Stimulated activated naive CD8-positive, alpha-beta T cell treated with anti-CD3 and anti-CD28 coated beads, Interleukin-15, Interleukin-2, amounts not matched to agents 100 U/mL and 50 U/mL, for 24 hours (primary cell): ENCODE data around the gene GCC1.

Experiments used
- ATAC-seq: fragments of 150-1000 bp; cut with Tn5 transposase; one replicate; pipeline ENCODE4 v1.10.0; 2021
- DNase-seq: peaks from one replicate; pipeline ENCODE4 v3.0.0; 2021

Gene GCC1, protein sequence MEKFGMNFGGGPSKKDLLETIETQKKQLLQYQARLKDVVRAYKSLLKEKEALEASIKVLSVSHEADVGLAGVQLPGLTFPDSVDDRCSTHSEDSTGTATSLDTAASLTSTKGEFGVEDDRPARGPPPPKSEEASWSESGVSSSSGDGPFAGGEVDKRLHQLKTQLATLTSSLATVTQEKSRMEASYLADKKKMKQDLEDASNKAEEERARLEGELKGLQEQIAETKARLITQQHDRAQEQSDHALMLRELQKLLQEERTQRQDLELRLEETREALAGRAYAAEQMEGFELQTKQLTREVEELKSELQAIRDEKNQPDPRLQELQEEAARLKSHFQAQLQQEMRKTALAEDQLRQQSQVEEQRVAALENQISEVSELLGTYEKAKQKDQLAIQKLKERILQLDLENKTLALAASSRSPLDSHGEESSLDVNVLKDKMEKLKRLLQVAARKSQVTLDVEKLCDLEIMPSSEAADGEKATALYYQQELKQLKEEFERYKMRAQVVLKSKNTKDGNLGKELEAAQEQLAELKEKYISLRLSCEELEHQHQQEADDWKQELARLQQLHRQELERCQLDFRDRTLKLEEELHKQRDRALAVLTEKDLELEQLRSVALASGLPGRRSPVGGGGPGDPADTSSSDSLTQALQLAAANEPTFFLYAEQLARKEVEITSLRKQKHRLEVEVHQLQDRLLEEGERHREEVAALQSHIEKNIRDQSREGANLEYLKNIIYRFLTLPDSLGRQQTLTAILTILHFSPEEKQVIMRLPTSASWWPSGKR

DNA sequence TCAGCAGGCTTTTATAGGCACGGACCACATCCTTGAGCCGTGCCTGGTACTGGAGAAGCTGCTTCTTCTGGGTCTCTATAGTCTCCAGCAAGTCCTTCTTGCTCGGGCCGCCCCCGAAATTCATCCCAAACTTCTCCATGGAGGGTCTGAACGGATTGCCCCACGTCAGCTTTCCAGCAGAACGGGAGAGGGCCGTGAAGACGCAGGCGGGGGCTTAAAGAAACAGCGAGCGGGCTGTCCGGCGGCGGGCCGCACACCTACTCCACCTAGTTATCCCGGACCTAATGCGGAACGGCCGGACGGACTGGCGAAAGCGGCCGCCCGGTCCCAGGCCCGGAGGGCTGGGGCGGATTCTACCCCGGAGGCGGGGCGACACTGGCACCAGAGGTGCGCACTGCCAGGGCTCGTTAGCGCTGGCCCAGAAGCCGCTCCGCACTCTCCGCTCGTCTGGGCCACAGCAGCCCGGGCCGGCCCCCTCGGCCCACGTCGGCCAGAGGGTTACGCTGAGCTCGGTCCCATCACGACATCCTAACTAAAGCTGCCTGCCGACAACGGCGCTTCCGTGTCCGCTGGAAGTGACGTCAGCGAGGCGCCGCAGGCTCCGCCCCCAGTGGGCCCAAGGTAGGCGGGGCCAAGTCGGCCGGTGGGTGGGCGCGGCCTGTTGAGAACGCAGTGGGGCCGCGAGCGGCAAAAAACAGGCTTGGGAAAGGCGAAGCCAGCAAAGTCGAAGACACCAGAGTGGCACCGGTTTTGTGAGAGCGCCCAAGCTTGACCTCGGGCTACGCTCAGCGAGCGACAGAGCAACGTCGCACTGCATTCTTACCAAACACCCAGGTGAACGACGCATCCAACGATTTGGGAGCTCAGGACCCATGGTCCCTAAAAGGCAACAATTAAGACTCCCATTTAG, at the start of gene GCC1:
TSS of gene GCC1 (minus strand) at position 553 of the 910 bp plus-strand sequence. CDS start at position 139, 414 bp downstream.
- ATAC-seq, result peak; percentile 83
- DNase-seq, result peak; percentile 97

DNA sequence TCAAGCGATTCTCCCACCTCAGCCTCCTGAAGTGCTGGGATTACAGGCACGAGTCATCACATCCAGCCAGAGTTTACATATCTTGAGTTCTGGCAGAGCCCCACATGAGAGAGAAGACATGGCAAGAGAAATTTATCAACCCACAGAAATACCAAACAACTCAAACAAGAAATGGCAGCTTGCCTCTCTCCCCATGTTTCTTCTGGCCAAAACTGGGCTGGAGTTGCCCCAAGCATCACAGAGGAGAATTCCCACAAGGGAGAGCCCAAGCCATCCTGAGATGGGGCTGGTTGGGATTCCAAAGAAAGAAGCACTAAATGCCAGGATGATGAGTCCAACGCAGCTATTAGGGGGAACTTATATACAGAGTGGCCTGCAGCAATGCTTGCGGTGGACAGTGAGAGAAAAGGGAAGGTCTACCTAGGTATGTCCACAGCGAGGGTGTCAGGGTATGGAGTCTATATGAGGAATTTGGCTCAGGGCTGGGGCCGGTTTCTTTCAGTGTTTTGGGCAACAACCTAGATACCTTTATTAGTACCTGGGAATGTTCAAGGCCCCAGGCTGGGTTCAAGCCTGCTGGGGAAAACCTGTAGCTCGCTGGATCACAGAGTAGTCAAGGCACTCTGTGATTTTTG, 47.0 kb upstream of the GCC1 start:
- DNase-seq (no peak), ATAC-seq (no peak)

DNA sequence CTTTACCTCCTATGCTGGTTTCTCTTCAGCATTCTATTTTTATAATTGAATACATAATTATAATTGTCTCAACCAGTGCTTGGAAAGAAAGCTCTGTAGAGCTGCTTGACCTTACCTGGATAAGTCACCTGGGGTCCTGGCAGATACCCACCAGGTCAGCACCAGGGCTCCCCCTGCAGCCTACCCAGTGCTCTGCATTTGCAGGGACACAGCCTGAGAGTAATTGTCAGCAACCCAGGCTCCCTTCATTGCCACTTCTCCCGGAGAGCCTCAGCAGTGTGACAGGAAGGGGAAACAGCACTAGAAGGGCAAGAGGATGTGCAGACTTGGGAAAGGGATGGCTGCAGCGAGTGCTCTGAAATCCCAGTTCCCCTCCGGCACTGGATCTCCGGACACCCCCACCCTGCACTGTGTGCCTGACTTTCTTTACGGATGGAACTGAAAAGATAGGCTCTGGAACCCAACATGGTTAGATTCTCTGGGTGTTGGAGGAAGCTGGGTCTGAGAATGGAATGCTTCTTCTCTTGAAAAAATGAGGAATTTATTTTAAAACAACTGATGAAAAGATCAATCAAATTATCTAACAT, 44.0 kb upstream of the GCC1 start:
- peak; percentile 76 for ATAC-seq
- peak; percentile 60 for DNase-seq

DNA sequence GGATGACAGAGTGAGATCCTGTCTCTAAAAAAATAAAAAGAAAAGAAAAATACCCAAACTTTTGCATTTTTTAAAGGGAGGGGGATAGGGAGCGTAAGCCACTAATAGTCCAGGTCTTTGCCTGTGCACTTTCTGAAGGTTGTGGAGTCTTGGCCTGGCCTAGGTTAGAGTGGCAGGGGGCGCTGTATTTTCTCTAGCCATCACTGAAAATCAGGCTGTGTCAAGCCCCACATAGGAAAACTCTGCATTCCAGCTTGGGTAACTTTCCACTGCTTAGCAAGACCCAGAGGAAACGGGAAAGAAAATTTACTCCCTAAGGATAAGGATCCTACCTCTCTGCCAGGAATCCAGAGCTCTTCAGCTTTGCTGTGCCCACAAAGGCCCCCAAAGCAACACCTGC, 43.0 kb upstream of the GCC1 start:
- ATAC-seq (no peak), DNase-seq (no peak)

DNA sequence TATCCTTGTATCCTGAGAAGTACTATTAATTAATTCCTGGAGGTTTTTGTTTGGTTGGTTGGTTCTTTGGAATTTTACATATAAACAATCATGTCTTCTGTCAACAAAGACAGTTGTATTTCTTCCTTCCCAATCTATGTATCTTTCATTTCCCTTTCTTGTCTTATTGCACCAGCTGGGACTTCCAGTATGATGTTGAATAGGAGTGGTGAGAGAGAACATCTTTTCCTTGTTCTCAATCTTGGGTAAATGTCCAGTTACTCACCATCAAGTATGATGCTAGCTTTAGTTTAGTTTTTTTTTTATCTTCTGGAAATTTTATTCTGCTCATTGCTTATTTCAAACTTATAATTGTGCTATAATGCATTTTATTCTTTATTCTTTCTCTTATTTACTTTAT, 39.9 kb upstream of the GCC1 start:
- DNase-seq (no peak), ATAC-seq (no peak)

DNA sequence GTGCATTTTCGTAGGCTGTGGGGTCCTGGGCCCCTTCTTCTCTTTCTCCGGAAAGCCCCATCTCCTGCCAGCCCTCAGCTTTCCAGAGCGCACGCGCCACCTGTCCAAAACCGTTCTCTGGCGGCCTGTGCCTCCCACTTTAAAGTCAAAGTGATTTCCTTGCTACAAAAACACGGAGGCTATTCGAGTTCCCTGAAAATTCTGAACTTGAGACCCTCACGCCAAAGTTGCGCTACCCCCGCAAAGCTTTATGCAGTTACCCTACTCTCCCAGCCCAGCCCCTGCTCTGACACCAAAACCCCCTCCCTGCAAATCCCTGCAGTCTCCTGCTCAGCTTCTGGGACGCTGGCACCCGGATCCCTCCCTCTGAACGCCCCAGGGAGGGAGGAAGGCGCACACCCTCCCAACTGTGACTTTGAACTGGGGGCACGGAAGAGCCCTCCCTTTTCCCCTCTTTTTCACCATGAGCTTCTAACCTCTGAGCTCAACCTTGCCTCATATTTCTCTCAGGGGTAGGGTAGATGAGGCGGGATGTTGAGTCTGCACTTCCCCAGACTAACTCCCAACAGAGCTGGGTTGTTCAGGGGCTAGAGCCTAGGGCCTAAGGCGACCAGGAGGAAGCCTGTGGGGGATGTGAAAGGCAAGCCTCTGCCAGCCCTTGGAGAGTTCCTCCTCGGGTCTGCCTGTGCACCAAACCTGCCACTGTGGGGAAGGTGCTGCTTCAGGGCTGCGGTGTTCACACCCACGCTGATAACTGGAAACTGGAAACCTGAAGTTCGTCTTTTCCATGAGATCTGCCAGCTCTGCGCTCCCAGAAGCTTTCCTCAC, 35.2 kb upstream of the GCC1 start:
- DNase-seq (peak; percentile 6), ATAC-seq (no peak)

DNA sequence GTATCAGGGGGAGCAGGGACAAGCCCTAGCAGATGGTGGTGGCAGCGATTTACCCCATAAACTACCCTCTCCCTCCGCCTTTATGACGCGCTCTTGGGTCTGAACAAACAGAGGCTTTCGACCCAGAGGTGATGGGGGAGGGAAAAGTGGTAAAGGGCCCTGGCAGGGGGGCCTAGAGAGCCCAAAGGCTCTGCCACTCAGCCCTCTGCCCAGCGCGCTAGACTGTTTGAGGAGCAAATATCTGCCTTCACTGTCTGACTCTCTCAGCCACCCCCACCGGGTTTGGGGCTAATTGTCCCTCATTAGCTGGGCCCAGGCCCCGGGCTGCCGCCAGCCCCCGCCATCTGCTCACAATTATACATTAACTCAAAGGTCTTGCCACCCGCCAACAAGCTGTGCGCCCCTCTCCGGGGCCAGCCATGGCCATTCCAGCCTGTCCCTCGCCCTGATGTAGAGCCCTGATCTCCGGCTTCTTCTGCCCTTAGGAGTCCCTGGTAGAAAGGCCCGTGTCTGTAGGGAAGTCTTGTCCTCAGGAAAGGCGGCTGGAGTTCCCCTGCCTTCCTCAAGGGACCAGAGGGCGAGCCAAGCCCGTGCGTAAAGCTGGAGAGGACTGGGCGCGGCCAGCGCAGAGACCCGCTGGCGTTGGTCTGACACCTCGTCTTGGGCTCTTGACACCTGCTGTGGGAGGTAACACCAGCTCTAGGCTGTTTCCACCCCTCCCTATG, 34.4 kb upstream of the GCC1 start:
- DNase-seq (peak; percentile 4), ATAC-seq (peak; percentile 4)

DNA sequence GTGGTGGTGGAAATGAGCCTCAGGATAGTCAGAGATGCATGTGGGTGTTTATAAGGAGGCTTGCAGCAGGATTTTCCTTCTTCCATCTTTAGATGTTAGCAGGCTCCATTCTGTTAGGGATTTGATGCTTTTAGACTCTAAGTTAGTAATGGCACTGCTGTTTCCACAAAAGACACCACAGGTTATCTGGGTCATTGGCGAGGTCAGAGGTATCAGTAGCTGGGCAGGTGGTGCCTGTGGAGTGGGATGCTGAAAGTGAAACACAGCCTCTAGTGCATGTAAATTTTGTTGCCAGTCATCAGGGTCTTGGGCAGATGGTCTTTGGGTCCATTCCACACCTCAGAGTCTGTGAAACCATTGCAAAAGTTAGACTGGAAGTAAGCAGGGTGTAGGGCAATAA, 33.4 kb upstream of the GCC1 start:
- DNase-seq (no peak), ATAC-seq (no peak)

DNA sequence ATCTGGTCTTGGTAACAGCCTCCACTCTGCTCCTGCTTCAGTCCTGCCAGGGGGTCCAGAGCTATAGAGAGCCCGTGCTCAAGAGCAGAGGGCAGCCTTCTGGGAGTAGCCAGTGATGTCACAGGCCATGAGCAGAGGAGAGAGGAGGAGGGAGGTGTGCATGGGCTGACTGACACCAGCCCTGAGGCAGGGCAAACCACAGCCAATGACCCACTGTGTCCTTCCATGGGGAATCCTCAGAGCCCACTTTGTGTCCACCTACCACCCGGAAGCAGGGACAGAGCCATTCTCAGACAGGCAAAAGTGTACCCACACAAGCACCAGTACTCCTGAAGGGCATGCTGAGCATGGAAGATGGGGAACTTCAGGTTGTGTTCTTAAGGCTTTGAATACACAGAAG, 32.6 kb upstream of the GCC1 start, which contains the start of gene PAX4:
TSS of gene PAX4 (minus strand) at position 101 of the 400 bp plus-strand sequence. CDS start 2,214 bp downstream, outside the sequence.
- no peak for ATAC-seq
- no peak for DNase-seq

DNA sequence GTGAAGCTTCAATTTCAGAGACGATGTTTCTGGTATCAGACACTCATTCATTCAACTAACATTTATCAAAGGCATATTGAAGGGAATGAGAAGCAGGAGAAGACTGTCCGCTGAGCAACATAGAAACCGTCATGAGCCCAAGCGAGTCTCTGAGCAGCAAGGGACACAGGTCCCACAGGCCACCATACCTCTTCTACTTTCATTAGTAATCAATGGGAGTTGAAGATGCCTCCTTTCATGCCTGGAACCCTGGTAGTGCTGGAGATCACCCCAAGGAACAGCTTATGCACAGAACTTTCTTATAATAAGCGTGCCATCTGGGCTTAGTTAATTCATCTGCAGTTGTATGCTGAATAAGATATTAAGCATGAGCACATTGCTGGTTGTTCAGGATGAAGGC, 31.3 kb upstream of the GCC1 start:
- ATAC-seq (no peak), DNase-seq (no peak)

DNA sequence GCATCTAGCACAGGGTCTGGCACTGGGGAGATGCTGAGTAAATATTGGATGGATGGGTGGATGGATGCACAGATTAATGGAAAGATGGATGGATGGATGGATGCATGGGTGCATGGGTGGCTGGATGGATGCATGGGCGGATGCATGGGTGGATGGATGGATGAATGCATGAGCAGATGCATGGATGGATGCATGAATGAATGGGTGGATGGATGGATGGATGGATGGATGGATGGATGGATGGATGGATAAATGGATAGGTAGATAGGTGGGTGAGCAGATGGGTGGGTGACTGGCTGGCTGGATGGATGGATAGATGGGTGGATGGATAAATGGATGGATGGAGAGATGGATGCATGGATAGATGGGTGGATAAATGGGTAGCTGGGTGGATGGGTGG, 26.9 kb upstream of the GCC1 start:
- no peak for ATAC-seq
- DNase-seq, result no peak

DNA sequence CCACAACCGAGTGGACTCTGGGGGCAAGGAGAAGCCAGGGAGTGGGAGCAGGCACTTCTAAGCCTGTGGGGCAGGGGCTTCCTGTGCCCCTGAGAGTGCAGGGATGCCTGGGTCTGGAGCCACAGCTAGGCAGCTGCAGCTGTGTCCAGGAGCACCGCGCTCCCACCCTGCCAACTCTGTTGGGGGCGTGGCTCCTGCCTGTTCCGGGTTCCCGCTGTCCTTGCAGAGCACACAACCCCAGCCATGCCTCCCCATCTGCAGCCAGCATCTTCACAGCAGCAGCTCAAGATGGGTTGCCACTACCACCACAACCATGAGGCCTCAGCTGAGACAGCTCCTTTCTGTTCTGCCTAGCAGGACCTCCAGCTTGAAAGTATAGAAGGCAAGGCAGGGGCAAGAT, 23.9 kb upstream of the GCC1 start:
- ATAC-seq (no peak), DNase-seq (no peak)

DNA sequence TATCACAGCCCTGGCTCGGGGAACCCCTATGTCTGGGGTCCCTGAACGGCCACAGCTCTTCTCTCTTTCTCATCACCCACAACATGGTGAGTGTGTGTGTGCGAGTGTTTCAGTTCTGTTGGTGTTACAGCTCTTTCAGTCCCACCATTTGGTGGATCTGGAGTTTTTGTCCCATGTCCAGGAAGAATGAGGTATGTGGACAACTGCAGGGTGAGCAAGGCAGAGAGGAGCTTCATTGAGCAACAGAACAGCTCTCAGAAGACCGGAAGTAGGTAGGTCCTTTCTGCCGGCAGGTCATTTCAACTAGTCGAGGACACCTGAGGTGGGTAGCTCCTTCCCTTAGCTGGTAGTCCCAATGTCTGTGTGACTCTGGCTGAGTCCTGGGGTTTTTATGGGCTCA, 23.1 kb upstream of the GCC1 start:
- DNase-seq (no peak), ATAC-seq (no peak)

DNA sequence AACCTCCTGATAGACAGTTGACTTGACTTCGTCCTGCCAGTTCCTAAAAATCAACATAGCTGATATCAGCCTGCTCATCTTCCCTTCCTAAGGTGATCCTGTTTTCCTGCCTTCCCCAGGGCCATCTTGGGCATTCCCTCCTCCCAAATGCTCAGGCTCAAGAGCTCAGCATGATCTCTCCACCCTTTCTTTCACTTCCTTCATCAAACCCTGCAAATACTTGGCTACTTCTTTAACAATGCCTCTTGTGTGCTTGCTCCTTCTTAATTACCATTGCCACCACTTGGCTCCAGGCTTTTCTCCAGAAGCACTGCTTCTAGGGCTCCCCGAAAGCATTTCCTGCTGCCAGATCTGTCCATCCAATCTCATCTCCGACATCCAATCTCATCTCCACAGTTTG, 15.5 kb upstream of the GCC1 start:
- DNase-seq (no peak), ATAC-seq (no peak)

DNA sequence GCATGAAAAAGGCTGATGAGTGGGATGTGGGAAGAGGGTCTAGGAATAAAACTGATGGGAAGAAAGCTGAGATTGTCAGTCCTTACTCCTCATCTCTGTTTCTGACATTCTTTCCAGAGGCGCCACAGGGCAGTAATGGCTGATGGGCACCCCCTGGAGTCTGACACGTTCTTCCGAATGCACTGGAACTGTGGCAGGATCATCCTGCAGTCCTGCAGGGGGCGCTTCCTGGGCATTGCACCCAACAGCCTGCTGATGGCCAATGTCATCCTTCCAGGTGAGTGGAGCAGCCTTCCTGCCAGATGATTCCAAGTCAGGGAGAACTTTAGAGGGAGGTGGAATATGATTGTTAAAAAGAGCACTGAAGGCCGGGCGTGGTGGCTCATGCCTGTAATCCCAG, 12.9 kb upstream of the GCC1 start:
- DNase-seq (peak; percentile 27), ATAC-seq (no peak)

DNA sequence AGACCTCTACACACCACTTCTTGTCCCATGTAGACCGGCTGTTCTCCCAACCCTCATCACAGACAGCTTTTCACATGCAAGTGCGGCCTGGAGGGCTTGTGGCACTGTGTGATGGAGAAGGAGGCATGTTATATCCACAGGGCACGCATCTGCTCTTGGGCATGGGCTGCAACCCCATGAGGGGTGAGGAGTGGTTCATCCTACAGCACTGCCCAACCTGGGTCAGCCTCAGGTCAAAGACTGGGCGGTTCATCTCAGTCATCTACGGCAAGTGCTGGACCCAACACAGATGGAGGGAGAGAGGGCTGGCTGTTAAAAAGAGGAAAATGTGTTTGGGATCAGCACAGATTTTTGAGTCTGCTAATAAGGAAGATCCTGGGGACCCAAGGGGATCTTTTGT, 10.3 kb upstream of the GCC1 start:
- no peak for DNase-seq
- ATAC-seq, result no peak

DNA sequence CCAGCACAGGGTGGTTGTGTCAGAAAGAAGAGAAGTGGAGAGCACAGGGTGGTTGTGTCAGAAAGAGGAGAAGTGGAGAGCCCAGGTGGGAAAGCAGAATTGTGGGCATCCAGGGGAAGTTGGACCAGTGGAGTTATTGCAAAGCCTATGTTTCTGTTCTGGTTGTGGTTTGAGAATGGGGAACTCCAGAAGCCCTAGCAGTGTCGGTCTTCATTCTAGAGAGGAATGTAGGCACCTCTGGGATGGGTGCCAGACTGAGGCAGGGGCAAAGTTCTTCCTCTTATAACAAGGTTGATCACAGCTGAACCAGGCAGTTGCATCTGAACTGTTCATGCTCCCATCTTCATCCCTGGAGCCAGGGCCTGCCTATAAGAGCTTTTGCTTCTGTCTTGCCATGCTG, 9.1 kb upstream of the GCC1 start:
- DNase-seq (no peak), ATAC-seq (no peak)

DNA sequence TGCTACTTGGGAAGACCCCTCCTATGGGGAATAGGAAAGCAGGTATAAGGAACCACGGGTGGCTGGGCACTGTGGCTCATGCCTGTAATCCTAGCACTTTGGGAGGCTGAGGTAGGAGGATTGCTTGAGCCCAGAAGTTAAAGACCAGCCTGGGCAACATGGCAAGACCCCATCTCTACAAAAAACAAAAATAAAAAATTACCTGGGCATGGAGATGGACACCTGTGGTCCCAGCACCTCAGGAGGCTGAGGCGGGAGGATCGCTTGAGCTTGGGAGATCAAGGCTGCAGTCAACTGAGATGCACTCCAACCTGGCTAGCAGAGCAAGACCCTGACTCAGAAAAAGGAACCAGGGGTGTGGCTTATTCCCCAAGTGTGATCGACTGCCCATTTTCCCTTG, 7.2 kb upstream of the GCC1 start:
- ATAC-seq (no peak), DNase-seq (no peak)

DNA sequence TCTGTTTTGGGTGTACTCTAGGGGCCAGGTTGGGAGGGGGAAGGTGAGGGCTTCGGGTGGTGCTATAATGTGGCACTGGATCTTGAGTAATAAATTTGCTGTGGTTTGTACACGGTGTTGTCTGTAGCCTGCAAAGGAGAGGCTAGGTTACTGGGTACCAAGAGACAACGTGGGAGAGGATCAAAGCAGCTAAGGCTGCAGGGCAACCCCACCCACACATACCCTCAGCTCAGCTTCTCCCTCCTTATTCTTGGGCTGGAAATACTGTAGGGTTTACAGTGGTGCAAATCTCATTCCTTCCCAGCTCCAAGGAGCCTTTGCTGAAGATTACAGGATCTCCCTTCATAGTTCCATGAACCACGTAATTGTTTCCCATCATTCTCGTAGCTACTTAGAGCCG, 6.2 kb upstream of the GCC1 start:
- no peak for DNase-seq
- ATAC-seq, result no peak

DNA sequence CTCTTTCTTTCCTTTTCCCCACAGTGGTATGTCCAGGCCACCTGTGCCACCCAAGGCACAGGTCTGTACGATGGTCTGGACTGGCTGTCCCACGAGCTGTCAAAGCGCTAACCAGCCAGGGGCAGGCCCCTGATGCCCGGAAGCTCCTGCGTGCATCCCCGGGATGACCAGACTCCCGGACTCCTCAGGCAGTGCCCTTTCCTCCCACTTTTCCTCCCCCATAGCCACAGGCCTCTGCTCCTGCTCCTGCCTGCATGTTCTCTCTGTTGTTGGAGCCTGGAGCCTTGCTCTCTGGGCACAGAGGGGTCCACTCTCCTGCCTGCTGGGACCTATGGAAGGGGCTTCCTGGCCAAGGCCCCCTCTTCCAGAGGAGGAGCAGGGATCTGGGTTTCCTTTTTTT, 5.8 kb upstream of the GCC1 start:
- ATAC-seq (no peak), DNase-seq (no peak)
